ENCODE measurements around the gene PAX6. TPM values are rescaled to one million over a fixed set of nuclear protein-coding genes. Genes with fewer than 3 reads are reported as not detected.

The PAX6 gene
- total RNA-seq, 1 donor from 2014 or later, result not detected

DNA sequence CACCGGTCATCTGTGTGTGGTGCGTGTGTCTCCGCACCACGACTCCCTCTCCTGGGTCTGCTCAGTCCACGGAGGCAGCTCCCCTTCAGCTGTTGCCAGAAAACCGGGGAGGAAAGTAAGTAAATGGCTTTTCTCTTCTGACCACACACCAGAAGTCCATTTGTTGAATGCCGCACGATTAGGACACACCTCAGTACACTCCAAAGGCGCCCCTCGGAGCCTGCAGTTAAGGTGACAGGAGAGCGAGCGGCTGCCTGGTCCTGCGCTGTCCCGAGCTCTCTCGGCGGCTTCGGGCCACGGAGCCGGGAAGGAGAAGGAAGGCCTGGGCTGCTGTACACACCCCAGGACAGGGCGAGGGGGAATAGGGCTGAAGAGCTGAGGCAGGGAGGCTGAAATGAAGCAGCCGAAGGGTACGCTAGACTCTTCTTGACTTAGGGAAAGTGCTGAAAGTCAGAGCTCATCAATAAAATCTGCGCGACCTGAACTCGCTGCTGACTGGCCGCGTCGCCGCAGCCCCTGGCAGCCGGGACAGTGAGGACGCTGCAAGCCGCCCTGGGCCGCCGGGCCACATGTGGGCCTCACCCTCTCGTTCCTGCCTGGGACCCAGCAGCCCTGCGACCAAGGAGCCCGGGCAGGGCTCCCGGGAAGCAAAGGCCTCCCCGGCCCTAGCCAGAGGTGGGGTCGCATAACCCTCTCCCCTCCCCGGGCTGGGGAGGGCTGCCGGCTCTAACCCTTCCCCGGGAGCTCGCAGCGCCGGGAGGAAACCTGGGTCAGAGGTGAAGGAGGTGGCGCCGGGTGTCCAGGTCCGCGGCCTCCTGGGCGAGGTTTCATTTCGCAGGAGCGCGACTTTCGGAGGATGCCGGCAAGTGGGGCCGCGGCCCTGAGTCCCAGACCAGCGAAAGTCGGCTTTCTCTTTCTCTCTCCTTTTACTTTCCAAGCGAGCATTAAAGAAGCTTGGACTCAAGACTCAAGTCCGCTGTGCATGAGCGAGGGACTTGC, 1.6 kb upstream of the PAX6 start:
- ATAC-seq (peak; percentile 44), DNase-seq (no peak)
- intact Hi-C loops (cut with micrococcal nuclease), result no loop called here

DNA sequence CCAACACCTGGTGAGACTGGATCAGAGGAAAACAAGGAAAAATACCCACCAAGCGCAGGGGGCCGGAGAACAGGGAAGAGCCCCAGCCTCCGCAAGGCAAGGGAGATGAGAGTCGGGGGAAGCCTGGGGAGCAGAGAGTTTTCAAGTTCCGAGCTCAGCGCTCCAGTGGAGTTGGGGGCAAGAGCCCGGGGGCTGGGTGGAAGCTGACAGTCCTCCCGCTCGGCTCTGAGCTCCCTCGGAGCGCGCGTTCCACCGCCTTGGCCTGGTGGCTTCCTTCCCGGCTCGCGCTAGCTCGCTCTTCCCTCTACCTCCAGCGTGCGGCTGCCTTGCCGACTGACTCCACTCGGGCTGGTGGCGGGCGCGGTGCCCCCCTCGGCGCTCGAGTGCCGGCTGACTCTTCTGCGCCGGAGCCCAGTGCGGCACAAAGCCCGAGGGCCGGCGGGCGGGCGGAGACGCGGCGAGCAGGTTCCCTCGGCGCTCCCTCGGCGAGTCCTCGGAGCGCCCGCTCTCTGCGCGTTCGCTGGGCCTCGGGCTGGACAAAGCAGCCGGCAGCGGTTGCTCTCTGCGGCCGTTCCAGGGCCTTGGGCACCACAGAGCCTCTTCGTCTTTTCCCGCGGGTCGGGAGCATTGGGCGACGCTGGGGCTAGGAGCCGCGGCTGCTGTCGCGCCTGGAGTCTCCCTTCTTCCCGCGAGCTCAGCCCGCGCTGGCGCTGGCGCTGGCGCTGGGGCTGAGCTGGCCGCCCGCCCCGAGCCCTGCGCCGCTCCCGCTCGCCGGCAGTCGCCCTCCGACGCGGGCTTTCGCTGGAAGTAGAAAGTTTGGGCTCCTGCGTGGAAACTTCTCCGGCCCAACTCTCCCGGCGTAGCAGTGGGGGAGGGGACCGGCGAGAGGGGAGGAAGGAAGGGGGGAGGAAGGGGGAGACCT, 1.0 kb downstream of the PAX6 start:
- intact Hi-C loops (cut with micrococcal nuclease), result no loop called here
- ATAC-seq, result peak; percentile 60

DNA sequence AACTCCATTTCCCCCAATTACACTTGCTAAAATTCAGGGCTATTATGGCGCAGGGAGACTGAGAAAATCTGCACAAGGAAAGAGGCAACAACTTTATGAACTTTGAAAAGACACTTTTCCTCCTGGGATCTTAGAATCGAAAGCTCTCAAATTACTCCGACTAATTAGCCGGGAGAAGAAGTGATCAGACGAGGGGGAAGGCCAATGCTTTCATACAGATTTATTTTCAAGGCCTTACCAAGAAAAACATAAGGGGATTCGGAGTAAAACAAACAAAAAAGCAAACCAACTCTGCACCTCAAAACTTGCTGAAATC, 1.6 kb downstream of the PAX6 start:
- ATAC-seq (no peak), DNase-seq (no peak)
- intact Hi-C loops (cut with micrococcal nuclease), result no loop called here

More for the DNA sequence above, 1.0 kb downstream of the PAX6 start:
- DNase-seq, result no peak

DNA sequence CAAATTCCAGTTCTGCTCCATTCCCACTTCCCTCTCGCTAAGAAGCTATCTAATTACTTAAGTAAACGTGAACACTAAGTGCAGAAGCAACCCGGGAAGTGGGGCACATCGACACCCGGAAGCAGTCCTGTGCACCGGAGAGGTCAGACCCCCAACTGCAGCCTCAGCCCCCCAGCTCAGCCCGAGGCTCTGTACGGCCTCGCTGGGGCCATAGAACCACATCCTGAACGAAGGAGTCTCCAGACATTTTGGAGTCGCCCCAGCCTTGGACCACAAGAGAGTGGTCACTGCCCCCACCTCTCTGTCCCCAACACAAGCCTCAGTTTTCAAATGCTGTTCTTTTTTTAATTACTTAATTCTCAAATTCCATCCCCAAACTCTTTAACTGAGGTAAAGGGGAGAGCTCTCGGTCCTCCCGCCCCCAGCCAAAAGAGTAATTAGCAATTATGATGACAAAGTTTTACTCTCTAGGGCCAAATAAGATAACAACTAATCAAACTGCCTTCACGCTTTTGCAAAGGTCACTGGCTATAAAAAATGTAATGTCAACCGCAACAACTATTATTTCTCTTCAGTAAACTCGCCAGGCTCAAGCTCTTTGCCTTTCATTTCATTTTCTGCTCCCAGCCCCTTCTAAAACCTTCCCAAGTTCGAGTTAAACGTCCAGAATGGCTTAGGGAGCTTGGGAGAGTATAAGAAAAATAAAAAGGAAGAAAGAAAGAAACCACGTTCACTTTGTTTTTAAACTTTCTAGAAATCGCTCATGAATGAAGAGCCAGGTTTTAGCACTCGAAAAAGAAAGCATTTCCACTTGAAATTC, 2.2 kb downstream of the PAX6 start:
- DNase-seq (no peak), ATAC-seq (no peak)
- intact Hi-C loops (cut with micrococcal nuclease), result no loop called here

DNA sequence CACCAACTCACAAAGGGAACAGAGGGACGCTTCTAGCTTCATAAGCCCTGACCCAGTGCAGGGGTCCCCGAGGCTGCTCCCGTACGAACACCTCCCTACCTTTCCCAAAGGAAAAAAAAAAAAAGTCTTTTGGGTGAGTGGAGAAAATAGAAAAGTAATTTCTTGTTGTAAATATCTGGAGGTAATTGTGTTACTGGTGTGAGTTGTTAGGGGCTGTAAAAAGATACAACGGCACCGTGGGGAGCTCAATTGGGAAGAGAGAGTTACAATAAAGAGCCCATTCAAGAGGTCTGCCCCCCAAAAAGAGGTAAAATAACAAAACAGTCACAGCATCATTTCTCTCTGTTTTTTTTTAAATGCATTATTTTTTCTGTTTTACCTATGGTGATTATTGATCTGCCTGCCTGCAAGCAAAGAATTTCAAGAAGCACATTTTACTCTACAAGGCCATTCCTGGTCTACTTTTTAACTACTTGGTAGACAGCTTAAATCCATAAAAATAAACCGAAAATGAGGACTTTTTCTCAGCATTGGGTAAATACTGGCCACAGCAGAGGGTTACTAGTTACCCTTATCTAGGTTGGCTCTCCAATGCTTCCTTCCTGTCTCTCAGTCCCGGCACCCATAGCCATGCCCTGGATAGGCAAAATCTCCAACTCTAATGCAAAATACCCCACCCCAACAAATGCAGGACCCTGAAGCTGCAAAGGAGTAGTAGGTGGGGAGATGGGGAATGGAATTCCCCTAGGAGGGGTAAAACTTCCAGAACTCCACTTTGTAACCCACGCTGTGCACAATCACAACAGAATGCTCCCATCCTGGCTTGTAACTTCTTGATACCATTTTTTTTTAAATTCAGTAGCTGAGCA, 3.1 kb downstream of the PAX6 start:
- intact Hi-C loops (cut with micrococcal nuclease), result no loop called here
- ATAC-seq, result no peak
- no peak for DNase-seq

DNA sequence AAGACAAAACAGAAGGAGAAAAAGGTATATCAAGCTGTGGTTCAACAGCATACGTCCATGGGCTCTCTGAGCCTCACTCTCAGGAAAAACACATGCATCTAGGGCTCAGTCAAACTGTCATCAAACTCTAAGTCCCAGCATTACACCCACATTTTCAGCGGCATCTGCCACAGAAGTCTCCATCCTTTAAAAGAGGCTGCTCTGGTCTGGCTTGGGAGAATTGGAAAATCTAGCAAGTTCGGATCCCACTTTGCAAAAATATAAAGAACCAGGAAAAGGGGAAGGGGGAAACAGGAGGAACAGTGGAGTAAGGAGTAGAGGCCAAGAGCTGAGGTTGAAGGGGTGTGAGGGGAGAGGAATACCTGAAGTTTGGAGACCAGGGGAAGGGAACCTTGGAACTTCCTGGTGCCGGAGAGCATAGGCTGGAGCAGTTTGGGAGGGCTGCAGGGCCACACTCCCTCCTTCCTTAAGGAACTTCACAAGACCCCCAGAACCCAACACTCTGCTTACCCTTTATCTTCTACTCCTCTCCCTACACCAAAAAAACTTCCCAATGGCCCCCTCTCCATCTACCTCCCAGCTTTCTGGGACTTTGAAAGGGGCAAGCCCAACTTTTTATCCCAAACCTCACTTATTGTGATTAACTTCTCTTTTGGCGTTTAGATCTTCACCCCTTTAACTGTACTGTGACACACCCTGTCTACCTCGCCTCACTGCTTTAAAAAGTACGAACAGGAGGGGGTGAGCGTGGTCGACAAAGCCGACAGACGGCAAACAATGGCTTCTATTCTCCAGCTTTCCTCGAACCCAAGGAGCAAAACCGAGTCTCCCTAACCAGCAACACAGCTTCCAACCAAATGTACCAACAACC, 4.0 kb downstream of the PAX6 start:
- DNase-seq (no peak), ATAC-seq (no peak)

DNA sequence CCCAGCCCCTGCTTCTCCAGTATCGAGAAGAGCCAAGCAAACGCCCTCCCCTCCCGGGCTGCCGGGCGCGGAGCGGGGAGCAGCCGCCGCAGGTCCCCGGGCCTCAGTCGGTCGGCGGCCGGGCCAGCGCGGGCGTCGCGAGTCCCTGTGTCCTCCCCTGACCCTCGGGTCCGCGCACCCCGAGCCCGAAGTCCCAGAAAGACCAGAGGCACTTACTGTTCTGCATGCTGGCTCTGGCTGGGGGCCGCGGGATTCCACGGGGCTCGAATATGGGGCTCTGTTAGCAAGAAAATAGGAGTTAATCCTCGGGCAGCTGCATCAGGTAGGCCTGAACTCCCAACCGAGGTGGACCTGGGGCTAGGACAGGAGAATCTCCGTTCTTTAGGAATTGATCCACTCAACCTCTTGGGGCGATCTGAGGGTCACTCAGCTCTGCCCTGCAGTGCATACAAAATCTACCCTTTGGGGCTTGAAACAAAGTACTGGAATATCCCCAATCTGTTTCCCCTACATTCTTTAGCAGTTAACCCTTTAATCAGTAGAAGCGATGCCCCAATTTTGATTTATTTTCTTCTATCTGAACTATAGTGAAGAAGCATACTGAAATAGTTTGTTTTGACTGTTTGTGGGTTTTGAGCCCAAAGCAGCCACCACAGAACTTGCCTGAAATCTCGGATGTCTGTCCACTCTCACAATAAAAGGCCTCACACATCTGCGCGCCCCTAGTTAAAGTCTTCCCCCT, 4.8 kb downstream of the PAX6 start:
- ATAC-seq (no peak), DNase-seq (no peak)
- intact Hi-C loops (cut with micrococcal nuclease), result no loop called here

More for the DNA sequence above, 4.0 kb downstream of the PAX6 start:
- intact Hi-C loops (cut with micrococcal nuclease), result no loop called here

DNA sequence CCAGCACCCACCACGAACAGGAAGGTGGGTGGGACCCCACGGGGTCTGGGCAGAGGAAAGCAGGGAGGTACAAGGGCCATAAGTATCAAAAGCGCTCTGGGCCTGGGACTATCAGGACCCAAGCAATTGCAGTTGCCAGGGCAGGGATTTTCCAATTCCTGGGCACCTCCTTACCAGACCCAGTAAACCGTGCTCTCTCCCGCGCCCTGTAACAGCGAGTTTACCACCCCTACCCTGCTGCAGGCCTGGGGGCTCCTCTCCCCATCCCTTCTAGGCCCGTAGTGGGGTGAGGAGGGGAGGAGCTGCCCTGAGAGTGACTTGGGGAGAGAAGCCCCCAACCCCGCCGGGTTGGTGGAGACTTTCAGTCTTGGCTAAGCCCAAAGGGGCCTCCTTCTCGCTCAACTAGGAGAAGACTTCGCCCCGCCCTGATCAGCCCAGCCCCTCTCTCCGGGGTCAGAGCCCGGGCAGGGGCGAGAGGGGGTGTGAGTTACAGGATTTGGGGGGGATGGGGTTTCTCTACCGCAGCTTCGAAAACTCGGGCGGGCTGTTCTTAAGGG, 5.4 kb downstream of the PAX6 start:
- DNase-seq, result no peak
- ATAC-seq, result no peak
- intact Hi-C loops (cut with micrococcal nuclease), result no loop called here

DNA sequence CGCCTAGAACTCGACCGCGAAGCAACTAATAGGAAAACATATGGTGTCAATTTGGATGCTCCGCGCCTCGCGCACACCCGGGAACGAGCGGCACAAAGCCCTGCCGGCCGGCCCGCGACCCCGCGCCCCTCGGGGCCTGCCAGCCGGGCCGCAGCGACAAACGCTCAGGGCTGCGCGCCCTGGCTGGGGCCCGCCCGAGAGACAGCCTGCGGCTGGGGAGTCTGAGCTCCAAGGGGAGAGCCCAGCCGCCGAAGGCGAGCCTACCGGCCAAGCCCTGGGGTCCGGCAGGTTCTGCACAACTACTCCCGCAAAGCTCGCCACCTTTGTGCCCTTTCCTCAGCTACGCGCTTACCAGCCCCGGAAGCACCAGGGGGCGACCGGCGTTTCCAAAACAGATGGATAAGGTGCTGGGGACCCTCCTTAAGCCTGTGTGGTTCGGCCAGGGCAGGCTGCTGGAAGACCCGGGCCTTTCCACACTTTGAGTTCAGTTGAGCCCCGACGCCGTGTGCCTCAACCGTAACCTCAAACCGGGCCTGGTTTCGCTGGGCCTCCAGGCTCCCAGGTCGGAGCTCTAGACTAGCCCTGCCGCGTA, 6.0 kb downstream of the PAX6 start:
- intact Hi-C loops (cut with micrococcal nuclease), result no loop called here
- DNase-seq (no peak), ATAC-seq (no peak)

DNA sequence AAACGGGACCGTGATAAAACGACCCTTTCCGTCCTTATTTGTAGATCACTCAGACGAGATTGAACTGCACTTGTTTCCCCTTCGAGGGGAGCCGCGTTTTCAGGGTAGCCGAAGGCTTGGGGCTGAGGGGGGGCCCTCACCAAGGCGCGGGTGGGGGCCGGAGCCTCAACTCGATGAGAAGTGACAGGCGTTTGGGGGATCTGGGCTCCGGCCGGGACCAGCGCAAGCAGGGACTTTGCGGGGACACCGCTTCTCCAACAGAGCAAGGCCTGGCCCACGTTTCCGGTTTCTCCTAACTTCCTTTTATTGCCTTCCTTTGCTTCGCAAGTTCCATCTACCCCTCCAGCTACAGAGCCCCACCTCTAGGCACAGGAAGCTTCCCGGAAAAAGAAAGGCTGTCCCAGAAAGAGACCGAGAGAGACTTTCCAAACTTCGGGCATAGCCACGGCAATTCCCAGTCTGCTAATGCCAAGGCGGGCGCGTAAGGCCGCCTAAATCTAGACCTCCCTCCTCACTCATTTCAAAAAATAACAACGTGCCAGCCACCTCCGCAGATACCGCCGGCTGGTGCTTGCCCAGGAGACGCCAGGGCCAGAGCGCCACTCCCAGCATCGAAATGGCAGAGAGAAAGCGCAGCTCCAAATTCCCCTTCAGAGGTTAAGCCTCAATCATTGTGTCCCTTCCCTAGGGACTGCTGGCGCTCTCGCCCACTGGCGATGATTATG, 6.6 kb downstream of the PAX6 start:
- no peak for ATAC-seq

DNA sequence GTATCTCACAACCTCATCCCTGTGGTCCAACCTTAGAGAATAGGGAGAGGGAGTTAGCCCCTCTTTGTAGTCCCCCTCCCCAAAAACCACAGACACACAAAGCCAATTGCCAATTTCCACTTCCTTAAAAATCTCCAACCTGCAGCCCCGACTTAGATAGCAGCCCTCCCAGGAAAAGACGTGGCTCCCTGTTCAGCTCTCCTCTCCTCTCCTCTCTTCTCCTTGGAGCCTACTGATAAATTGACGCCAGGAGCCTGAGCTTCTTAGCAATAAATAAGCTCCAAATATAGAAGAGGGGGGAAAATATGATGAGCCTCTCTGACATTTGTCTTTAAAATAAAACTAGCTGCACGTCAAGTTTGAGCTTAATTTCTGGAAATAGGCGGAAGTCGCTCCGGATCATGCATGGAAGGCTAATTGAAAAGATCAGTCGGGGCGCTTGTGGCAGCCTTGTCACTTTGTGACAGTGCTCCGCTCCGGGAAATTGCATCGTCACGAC, 7.3 kb downstream of the PAX6 start:
- DNase-seq (no peak), ATAC-seq (no peak)
- intact Hi-C loops (cut with micrococcal nuclease), result no loop called here

More for the DNA sequence above, 6.6 kb downstream of the PAX6 start:
- intact Hi-C loops (cut with micrococcal nuclease), result no loop called here
- DNase-seq, result no peak

DNA sequence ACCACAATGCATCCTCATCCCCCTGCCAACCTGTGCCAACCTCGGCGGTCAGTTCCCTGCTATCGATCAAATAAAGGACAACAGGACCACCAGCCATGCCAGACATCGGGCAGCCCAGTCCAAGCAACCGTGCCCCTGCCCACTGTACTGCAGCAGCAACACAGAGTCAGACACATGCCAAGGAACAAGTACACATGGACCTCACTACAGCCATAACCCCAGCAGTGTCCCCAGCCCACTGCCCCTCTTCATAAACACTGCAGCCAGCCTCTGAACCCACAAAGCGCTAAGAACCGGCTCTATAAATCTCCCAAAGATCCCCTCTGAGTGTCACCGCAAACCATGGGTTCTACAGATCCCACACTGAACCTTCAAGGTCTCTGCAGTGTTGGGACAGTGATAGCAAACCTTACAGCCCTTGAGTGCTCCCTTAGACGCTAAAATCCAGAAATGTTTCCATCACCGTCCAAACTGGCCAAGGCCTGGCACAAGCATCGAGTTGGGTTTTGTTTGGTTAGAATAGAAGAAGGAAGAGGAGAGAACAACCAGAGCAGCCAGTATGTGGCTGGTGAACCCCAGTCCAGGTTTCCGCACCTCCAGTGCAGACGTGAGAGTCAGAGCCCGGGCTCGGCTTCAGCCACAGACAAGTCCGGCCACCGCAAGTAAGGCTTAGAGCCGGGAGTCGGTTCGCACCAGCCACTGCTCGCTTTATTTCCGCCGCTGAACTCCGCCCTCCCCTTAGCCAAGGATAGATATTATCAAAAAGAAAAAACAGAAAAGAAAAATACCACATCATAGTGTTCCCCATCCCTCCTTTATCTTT, 7.9 kb downstream of the PAX6 start:
- no peak for DNase-seq
- intact Hi-C loops (cut with micrococcal nuclease), result no loop called here
- no peak for ATAC-seq

DNA sequence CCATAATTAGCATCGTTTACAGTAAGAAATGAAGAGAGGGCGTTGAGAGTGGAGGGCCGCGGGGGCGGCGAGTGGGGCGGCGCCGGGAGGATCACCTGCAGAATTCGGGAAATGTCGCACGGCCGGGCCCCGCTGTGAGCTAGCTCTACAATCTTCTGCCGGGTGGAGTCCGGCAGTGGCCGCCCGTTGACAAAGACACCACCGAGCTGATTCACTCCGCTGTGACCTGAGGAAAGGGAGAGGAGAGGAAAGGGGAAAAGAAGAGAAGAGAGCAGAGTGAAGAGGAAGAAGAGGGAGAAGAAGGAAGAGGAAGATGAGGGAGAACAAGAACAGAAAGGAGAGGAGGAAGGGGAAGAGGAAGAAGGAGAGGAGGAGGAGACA, 8.5 kb downstream of the PAX6 start:
- DNase-seq (no peak), ATAC-seq (no peak)
- intact Hi-C loops (cut with micrococcal nuclease), result no loop called here

DNA sequence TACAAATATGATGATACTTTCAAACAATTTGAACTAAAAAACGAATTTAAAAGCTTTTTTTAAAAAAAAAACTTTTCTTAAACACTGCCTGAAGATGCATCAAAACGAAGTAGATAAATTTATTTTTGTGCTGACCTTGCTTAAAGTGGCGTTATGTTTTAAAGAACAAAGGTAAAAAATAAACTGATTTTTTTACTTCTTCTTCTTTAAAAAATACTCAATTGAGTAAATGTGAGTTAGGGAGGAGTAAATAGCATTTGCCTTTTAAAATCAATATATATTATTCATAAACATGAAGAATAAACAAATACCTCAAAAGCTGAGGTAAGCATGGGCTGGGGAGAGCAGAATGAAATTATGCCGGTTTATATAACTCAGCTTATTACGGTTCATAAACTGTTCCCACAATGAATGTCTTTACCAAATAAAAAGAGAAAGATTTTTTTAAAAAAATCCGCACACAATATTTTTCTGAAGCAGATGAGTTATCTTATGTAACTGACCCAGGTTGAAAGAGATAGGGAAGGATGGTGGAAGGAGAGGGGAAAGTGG, 9.0 kb downstream of the PAX6 start:
- intact Hi-C loops (cut with micrococcal nuclease), result no loop called here
- DNase-seq, result no peak
- ATAC-seq, result no peak

All from left ventricle myocardium superior (tissue), 1 donor.